COLO668 (cell line): Measurements from ENCODE around the gene DDX27.

Experiments
- DNase-seq: peaks from one replicate; lab custom pipeline; 2025; ENCODE audit not compliant: unreplicated experiment; lab: John Stamatoyannopoulos, UW

Gene DDX27

GRCh38 chr20:49276961-49277785 lies 58.0 kb downstream of the DDX27 start:
- peak; percentile 19 for DNase-seq

- no peak for DNase-seq
Measured at GRCh38 chr20:49277786-49278035, 58.5 kb downstream of the DDX27 start.

GRCh38 chr20:49278036-49278817 lies 59.0 kb downstream of the DDX27 start, which contains the start of gene ZNFX1:
Gene ZNFX1, minus strand, starts transcription at chr20:49278057. Its CDS starts 2,218 bp downstream, at chr20:49275839.
- peak; percentile 100 for DNase-seq

GRCh38 chr20:49278818-49279676 lies 59.8 kb downstream of the DDX27 start:
- DNase-seq: peak; percentile 33

- no peak for DNase-seq
Measured at GRCh38 chr20:49279677-49280462, 60.7 kb downstream of the DDX27 start.

- no peak for DNase-seq
Measured at GRCh38 chr20:49280463-49281058, 61.3 kb downstream of the DDX27 start.

GRCh38 chr20:49281059-49281912 lies 62.1 kb downstream of the DDX27 start:
- DNase-seq: peak; percentile 14

- no peak for DNase-seq
Measured at GRCh38 chr20:49281913-49282467, 62.8 kb downstream of the DDX27 start.

GRCh38 chr20:49282584-49283171 lies 63.5 kb downstream of the DDX27 start:
- no peak for DNase-seq

- DNase-seq: no peak
Measured at GRCh38 chr20:49283176-49283702, 64.0 kb downstream of the DDX27 start.

- no peak for DNase-seq
Measured at GRCh38 chr20:49283703-49284625, 64.7 kb downstream of the DDX27 start.

- no peak for DNase-seq
Measured at GRCh38 chr20:49284818-49285217, 65.6 kb downstream of the DDX27 start.

GRCh38 chr20:49285233-49285668 lies 66.0 kb downstream of the DDX27 start:
- no peak for DNase-seq

- no peak for DNase-seq
Measured at GRCh38 chr20:49285813-49286494, 66.7 kb downstream of the DDX27 start.

GRCh38 chr20:49286689-49287551 lies 67.7 kb downstream of the DDX27 start:
- no peak for DNase-seq
